SH-SY5Y (cell line): ENCODE measurements around the gene PRSS36.

Experiments used
- GATA2 ChIP-seq: IDR thresholded peaks from 2 replicates; pipeline ENCODE4 v1.6.1; 2011; ENCODE audit warnings: mild to moderate bottlenecking, low read depth, low read length
- GATA3 ChIP-seq: IDR thresholded peaks from 2 replicates; pipeline ENCODE4 v1.6.1; 2011; ENCODE audit warnings: low read depth, mild to moderate bottlenecking, low read length, moderate library complexity

DNA sequence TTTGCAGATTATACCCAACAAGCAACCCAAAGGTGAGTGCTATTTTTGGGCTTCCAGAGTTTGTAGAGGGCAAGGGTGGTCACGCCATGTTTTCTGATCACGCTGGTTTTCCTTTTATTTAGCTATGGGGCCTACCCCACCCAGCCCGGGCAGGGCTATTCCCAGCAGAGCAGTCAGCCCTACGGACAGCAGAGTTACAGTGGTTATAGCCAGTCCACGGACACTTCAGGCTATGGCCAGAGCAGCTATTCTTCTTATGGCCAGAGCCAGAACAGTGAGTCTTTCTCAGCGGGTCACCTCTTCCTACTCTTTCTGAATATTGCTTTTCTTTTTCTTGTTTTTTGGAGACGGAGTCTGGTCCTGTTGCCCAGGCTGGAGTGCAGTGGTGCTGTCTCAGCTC lies 32.5 kb upstream of the PRSS36 start:
- TF ChIP-seq GATA3 (no peak), GATA2 (no peak)
